ENCODE results near the gene GLA.
A peak's percentile ranks its signal among the peaks of the same experiment; 100 is the strongest.

GLA gene

GRCh38 chrX:101407748-101408531, at the start of gene GLA, which contains the start of gene HNRNPH2:
TSS of gene GLA (minus strand) at chrX:101407925. CDS start at chrX:101407903, 22 bp downstream.
TSS of gene HNRNPH2 (plus strand) at chrX:101408222. CDS start at chrX:101411989, 3,767 bp downstream.
- peak; percentile 94 for DNase-seq

GRCh38 chrX:101452056-101452455, 44.3 kb upstream of the GLA start:
- no peak for DNase-seq

GRCh38 chrX:101450961-101451360, 43.2 kb upstream of the GLA start:
- no peak for DNase-seq

- no peak for DNase-seq
Observed at GRCh38 chrX:101450085-101450484, 42.4 kb upstream of the GLA start.

GRCh38 chrX:101449279-101449678, 41.6 kb upstream of the GLA start:
- DNase-seq: no peak

GRCh38 chrX:101442085-101442484, 34.4 kb upstream of the GLA start:
- DNase-seq: no peak

- DNase-seq: no peak
Observed at GRCh38 chrX:101430457-101431078, 22.8 kb upstream of the GLA start.

- DNase-seq: no peak
Observed at GRCh38 chrX:101429934-101430333, 22.2 kb upstream of the GLA start.

GRCh38 chrX:101427954-101428353, 20.2 kb upstream of the GLA start:
- DNase-seq: no peak

GRCh38 chrX:101419489-101419888, 11.8 kb upstream of the GLA start:
- DNase-seq: no peak

- peak; percentile 77 for DNase-seq
Observed at GRCh38 chrX:101417981-101418841, 10.5 kb upstream of the GLA start.

- DNase-seq: no peak
Observed at GRCh38 chrX:101417190-101417589, 9.5 kb upstream of the GLA start.

GRCh38 chrX:101416691-101417090, 9.0 kb upstream of the GLA start:
- no peak for DNase-seq

- DNase-seq: peak; percentile 61
Observed at GRCh38 chrX:101415180-101416145, 7.7 kb upstream of the GLA start.

- no peak for DNase-seq
Observed at GRCh38 chrX:101411984-101412383, 4.3 kb upstream of the GLA start.

- DNase-seq: no peak
Observed at GRCh38 chrX:101410461-101410860, 2.7 kb upstream of the GLA start.

- no peak for DNase-seq
Observed at GRCh38 chrX:101409043-101409442, 1.3 kb upstream of the GLA start.

GRCh38 chrX:101408532-101408841, 762 bp upstream of the GLA start:
- no peak for DNase-seq

GRCh38 chrX:101407167-101407747, 468 bp downstream of the GLA start:
- peak; percentile 60 for DNase-seq

- DNase-seq: no peak
Observed at GRCh38 chrX:101399825-101400224, 7.9 kb downstream of the GLA start.

GRCh38 chrX:101398694-101399093, 9.0 kb downstream of the GLA start:
- DNase-seq: no peak

GRCh38 chrX:101397779-101398178, 9.9 kb downstream of the GLA start:
- DNase-seq: no peak
